HepG2 (cell line): ENCODE data around the gene CAB39. TPM values are rescaled to one million over a fixed set of nuclear protein-coding genes. Genes with fewer than 3 reads are reported as not detected.

ENCODE experiments used
- CHD2 ChIP-seq: IDR thresholded peaks from 2 replicates; pipeline ENCODE4 v1.6.1; 2011; ENCODE audit warnings: low read depth, low read length, improper control_type of control experiment
- HMGXB4 ChIP-seq, 2 experiments: sonication (generic) in 1 of 2; formaldehyde crosslinking in 1 of 2; IDR thresholded peaks; 2 replicates each; pipeline versions ENCODE4 v1.4.0 to v1.6.1; 2018 to 2020; ENCODE audit warnings: missing genetic modification reagents in 2 of 2, borderline replicate concordance in 1 of 2, low read depth in 1 of 2, mild to moderate bottlenecking in 1 of 2, missing biosample characterization in 1 of 2
- ISX ChIP-seq: sonication (generic); formaldehyde crosslinking; conservative IDR thresholded peaks from 2 replicates; pipeline ENCODE4 v1.5.0; 2020; ENCODE audit warnings: missing genetic modification reagents
- KAT8 ChIP-seq: IDR thresholded peaks from 2 replicates; pipeline ENCODE4 v1.6.1; 2016; ENCODE audit warnings: missing genetic modification reagents, missing compliant biosample characterization
- KMT2A ChIP-seq: sonication (generic); formaldehyde crosslinking; IDR thresholded peaks from 2 replicates; pipeline ENCODE4 v1.4.0; 2020; ENCODE audit warnings: missing genetic modification reagents
- MZF1 ChIP-seq: sonication (generic); formaldehyde crosslinking; IDR thresholded peaks from 2 replicates; pipeline ENCODE4 v1.8.1; 2023; ENCODE audit warnings: mild to moderate bottlenecking, missing genetic modification reagents, borderline replicate concordance
- NCOA1 ChIP-seq: sonication (generic); formaldehyde crosslinking; IDR thresholded peaks from 2 replicates; pipeline ENCODE4 v1.9.0; 2021; ENCODE audit warnings: missing genetic modification reagents
- POGZ ChIP-seq: sonication (generic); formaldehyde crosslinking; IDR thresholded peaks from 2 replicates; pipeline ENCODE4 v1.4.0; 2020; ENCODE audit warnings: mild to moderate bottlenecking, missing genetic modification reagents
- RBM39 ChIP-seq: fragments of 200-400 bp; formaldehyde crosslinking; IDR thresholded peaks from one replicate; pipeline ENCODE4 v1.6.1; 2018; ENCODE audit warnings: antibody characterized with exemption, mild to moderate bottlenecking, low read depth, low read length; ENCODE audit not compliant: poor library complexity, severe bottlenecking
- RNF2 ChIP-seq: fragments of 450-650 bp; conservative IDR thresholded peaks from 2 replicates; pipeline ENCODE4 v1.6.1; 2016; ENCODE audit warnings: low read depth
- SOX5 ChIP-seq: IDR thresholded peaks from 2 replicates; pipeline ENCODE4 v1.6.1; 2016; ENCODE audit warnings: borderline replicate concordance
- TFDP2 ChIP-seq: sonication (generic); formaldehyde crosslinking; IDR thresholded peaks from 2 replicates; pipeline ENCODE4 v1.4.0; 2020; ENCODE audit warnings: missing genetic modification reagents
- ZFX ChIP-seq: sonication (generic); formaldehyde crosslinking; IDR thresholded peaks from 2 replicates; pipeline ENCODE4 v1.4.0; 2020; ENCODE audit warnings: mild to moderate bottlenecking, low read depth, missing genetic modification reagents, moderate library complexity
- ZMYM3 ChIP-seq: sonication (generic); formaldehyde crosslinking; IDR thresholded peaks from 2 replicates; pipeline ENCODE4 v1.5.1; 2020; ENCODE audit warnings: mild to moderate bottlenecking, missing genetic modification reagents
- ZNF337 ChIP-seq: sonication (generic); formaldehyde crosslinking; IDR thresholded peaks from 2 replicates; pipeline ENCODE4 v1.5.1; 2020; ENCODE audit warnings: missing genetic modification reagents, low read depth, mild to moderate bottlenecking, borderline replicate concordance
- ZNF367 ChIP-seq: sonication (generic); formaldehyde crosslinking; IDR thresholded peaks from 2 replicates; pipeline ENCODE4 v1.4.0; 2020; ENCODE audit warnings: missing genetic modification reagents, borderline replicate concordance
- ZNF691 ChIP-seq: sonication (generic); formaldehyde crosslinking; IDR thresholded peaks from 2 replicates; pipeline ENCODE4 v1.4.0; 2020; ENCODE audit warnings: missing genetic modification reagents, low read depth, mild to moderate bottlenecking, borderline replicate concordance
- ZNF770 ChIP-seq: sonication (generic); formaldehyde crosslinking; IDR thresholded peaks from 2 replicates; pipeline ENCODE4 v1.5.0; 2020; ENCODE audit warnings: mild to moderate bottlenecking, missing genetic modification reagents
- ZNF792 ChIP-seq: IDR thresholded peaks from 2 replicates; pipeline ENCODE4 v1.6.1; 2016
- polyA plus RNA-seq, 8 experiments: library from polyadenylated mRNA; depleted of rRNA in 3 of 8; stranded (reverse) in 7 of 8; unstranded in 1 of 8; fragments of >200 nt; fragmentation: Illumina TruSeq in 4 of 8; extraction: Trizol in 4 of 8; gene quantifications; 2 replicates each; pipeline versions ENCODE4 v1.2.1 to v1.2.3, GENCODE V29; 2011 to 2016; ENCODE audit warnings: low read depth in 4 of 8, missing spikeins in 1 of 8, mixed read lengths in 1 of 8; ENCODE audit not compliant: insufficient read depth in 1 of 8
- total RNA-seq, 5 experiments: library from RNA; depleted of rRNA; stranded (reverse); fragments of >200 nt; fragmentation: Illumina TruSeq; extraction: Trizol; gene quantifications; 2 replicates each; pipeline ENCODE4 v1.2.3, GENCODE V29; 2016; ENCODE audit warnings: low read depth in 1 of 5
- TF ChIP-seq, protein P1 (sequence below): IDR thresholded peaks from 2 replicates; pipeline ENCODE4 v1.6.1; 2016; ENCODE audit warnings: missing compliant biosample characterization, missing genetic modification reagents, borderline replicate concordance
- TF ChIP-seq, protein P2 (sequence below): sonication (generic); formaldehyde crosslinking; conservative IDR thresholded peaks from 2 replicates; pipeline ENCODE4 v1.8.0; 2022; ENCODE audit warnings: mild to moderate bottlenecking, moderate library complexity, missing genetic modification reagents

CAB39 gene
- total and polyA plus RNA-seq, 2 of the 13 experiments (the other 11 are each of a cell fraction or from before 2014, with no cell fraction given): 19.3 to 45.3 TPM

DNA sequence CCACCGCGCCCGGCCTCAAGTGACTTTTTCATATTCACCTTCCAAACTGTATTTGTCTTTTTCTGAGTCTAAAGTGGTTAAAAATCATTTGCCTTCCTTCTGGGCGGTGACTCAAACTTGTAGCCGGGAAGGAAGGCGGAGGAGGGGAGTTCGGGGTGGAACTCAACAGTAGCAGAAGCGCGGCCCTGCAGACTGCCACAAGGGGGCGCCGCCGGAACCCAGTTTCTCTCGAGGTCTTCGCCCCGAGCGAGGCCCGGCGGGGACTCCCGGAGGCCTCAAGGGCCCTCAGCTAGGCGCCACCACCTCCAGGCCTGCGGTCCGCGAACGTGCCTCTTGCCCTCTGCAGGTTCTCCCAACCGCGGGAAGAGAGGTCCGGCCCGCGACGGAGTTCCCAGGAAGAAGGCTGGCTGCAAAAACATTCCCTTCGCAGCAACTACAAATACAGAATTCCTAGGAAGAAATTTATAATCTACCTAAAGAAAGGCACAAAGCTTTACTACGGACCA lies 135.3 kb downstream of the CAB39 start (continued):
- TF ChIP-seq ZFX (peak; percentile 85), ZNF691 (CRISPR knock-in tag) (no peak), POGZ (CRISPR knock-in tag) (peak; percentile 77), KMT2A (CRISPR knock-in tag) (peak; percentile 64; the same call in 1 of the 2 replicates), ZMYM3 (CRISPR knock-in tag) (peak; percentile 59; the same call in 1 of the 2 replicates), RBM39 (peak; percentile 88), CHD2 (0 out of 2 replicates have a peak, but pooled peaks have one; percentile 42), RNF2 (peak; percentile 61; the same call in 1 of the 2 replicates), ISX (CRISPR knock-in tag) (no peak), HMGXB4 (CRISPR knock-in tag; IDR thresholded peaks at IDR 0.05; ENCODE audit: borderline replicate concordance in 1 of 2, low read depth in 1 of 2) (peak; percentile 79 to 85), SOX5 (CRISPR knock-in tag) (peak; percentile 22; the same call in 1 of the 2 replicates), TFDP2 (peak; percentile 74), KAT8 (0 out of 2 replicates have a peak, but pooled peaks have one; percentile 30), ZNF792 (CRISPR knock-in tag) (peak; percentile 81), ZNF367 (CRISPR knock-in tag) (0 out of 2 replicates have a peak, but pooled peaks have one; percentile 83), NCOA1 (CRISPR knock-in tag) (no peak), MZF1 (CRISPR knock-in tag) (no peak), ZNF770 (CRISPR knock-in tag) (peak; percentile 97), ZNF337 (CRISPR knock-in tag) (no peak)
- TF ChIP-seq, protein P1, sequence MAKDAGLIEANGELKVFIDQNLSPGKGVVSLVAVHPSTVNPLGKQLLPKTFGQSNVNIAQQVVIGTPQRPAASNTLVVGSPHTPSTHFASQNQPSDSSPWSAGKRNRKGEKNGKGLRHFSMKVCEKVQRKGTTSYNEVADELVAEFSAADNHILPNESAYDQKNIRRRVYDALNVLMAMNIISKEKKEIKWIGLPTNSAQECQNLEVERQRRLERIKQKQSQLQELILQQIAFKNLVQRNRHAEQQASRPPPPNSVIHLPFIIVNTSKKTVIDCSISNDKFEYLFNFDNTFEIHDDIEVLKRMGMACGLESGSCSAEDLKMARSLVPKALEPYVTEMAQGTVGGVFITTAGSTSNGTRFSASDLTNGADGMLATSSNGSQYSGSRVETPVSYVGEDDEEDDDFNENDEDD (CRISPR knock-in tag): peak; percentile 73; the same call in 1 of the 2 replicates
- TF ChIP-seq, protein P2, sequence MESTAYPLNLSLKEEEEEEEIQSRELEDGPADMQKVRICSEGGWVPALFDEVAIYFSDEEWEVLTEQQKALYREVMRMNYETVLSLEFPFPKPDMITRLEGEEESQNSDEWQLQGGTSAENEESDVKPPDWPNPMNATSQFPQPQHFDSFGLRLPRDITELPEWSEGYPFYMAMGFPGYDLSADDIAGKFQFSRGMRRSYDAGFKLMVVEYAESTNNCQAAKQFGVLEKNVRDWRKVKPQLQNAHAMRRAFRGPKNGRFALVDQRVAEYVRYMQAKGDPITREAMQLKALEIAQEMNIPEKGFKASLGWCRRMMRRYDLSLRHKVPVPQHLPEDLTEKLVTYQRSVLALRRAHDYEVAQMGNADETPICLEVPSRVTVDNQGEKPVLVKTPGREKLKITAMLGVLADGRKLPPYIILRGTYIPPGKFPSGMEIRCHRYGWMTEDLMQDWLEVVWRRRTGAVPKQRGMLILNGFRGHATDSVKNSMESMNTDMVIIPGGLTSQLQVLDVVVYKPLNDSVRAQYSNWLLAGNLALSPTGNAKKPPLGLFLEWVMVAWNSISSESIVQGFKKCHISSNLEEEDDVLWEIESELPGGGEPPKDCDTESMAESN: 0 out of 2 replicates have a peak, but pooled peaks have one; percentile 70
